HCT116 (cell line): ENCODE results near the gene RAMP3. TPM values are rescaled to one million over a fixed set of nuclear protein-coding genes. Genes with fewer than 3 reads are reported as not detected.

ENCODE experiments used
- ATAC-seq: fragments of 200-7000 bp; cut with Tn5 transposase; 2 replicates; pipeline ENCODE4 v1.9.1; 2020; ENCODE audit warnings: mild to moderate bottlenecking, moderate library complexity
- BruUV-seq: library from RNA; stranded (reverse); fragments of 400-500 nt; replicated peaks from 2 replicates; lab custom pipeline; 2021; lab: Mats Ljungman, UMichigan
- CTCF ChIA-PET: fragments of 300-600 bp; sonication (Branson Sonifier 250); formaldehyde crosslinking; loops from one replicate; lab custom pipeline; 2021; ENCODE audit warnings: antibody characterized with exemption; lab: Charles Lee
- POLR2A ChIA-PET: fragments of 300-600, 350-600 bp; sonication (Branson Sonifier 250); formaldehyde crosslinking; loops from one replicate; lab custom pipeline; 2021; ENCODE audit warnings: antibody characterized with exemption; lab: Charles Lee
- RAD21 ChIA-PET, 2 experiments: fragments of 300-600 bp; sonication (Branson Sonifier 250); formaldehyde crosslinking; loops; one replicate each; lab custom pipeline; 2023; ENCODE audit warnings: low total read pairs in 2 of 2; ENCODE audit not compliant: uncharacterized antibody in 2 of 2, unreplicated experiment in 2 of 2, low non-redundant PET in 1 of 2; lab: Charles Lee
- DNase-seq: peaks from one replicate; pipeline ENCODE4 v3.0.0-alpha.2; 2010; ENCODE audit warnings: low read depth, low spot score
- H2AFZ ChIP-seq: fragments of 200-600 bp; shearing (Covaris generic), sonication (generic); 2 replicates; pipeline ENCODE4 v1.6.1; 2017; ENCODE audit warnings: low read depth, mixed run types, mixed read lengths, antibody characterized with exemption, low read length; ENCODE audit not compliant: poor library complexity, severe bottlenecking
- H3K27ac ChIP-seq: 2 replicates; pipeline ENCODE4 v1.5.1; 2012; ENCODE audit warnings: low read depth, low read length
- H3K27me3 ChIP-seq: fragments of 200-600 bp; sonication (generic); 2 replicates; pipeline ENCODE4 v1.6.1; 2016; ENCODE audit warnings: mixed run types, low read length, mixed read lengths; ENCODE audit not compliant: insufficient read depth
- H3K36me3 ChIP-seq, 2 experiments: fragments of 200-500 bp in 1 of 2; fragments of 200-600 bp in 1 of 2; sonication (Bioruptor generic) in 1 of 2; sonication (generic) in 1 of 2; 2 replicates each; pipeline versions ENCODE4 v1.5.1 to v1.6.1; 2014 to 2016; ENCODE audit warnings: low read length in 2 of 2, inconsistent platforms in 1 of 2, mixed read lengths in 1 of 2, mixed run types in 1 of 2; ENCODE audit not compliant: insufficient read depth in 2 of 2, control insufficient read depth in 1 of 2
- H3K4me1 ChIP-seq, 2 experiments: fragments of 200-600 bp in 1 of 2; sonication (generic) in 1 of 2; 2 replicates each; pipeline versions ENCODE4 v1.5.1 to v1.6.1; 2012 to 2017; ENCODE audit warnings: low read length in 2 of 2, inconsistent platforms in 1 of 2, mild to moderate bottlenecking in 1 of 2, mixed read lengths in 1 of 2, mixed run types in 1 of 2, moderate library complexity in 1 of 2; ENCODE audit not compliant: insufficient read depth in 2 of 2, control insufficient read depth in 1 of 2
- H3K4me2 ChIP-seq: fragments of 200-600 bp; sonication (generic); 2 replicates; pipeline ENCODE4 v1.6.1; 2017; ENCODE audit warnings: mixed run types, low read length, mixed read lengths
- H3K4me3 ChIP-seq, 2 experiments: fragments of 200-600 bp in 1 of 2; sonication (generic) in 1 of 2; replicated peaks in 1 of 2; 2 replicates each; pipeline ENCODE4 v1.5.1; 2011 to 2016; ENCODE audit warnings: low read length in 2 of 2, control low read depth in 1 of 2, low read depth in 1 of 2, mild to moderate bottlenecking in 1 of 2, mixed read lengths in 1 of 2, mixed run types in 1 of 2
- H3K79me2 ChIP-seq: fragments of 200-600 bp; sonication (generic); 2 replicates; pipeline ENCODE4 v1.6.1; 2017; ENCODE audit warnings: mild to moderate bottlenecking, mixed run types, low read length, moderate library complexity, mixed read lengths; ENCODE audit not compliant: insufficient read depth
- H3K9ac ChIP-seq: fragments of 200-600 bp; sonication (generic); 2 replicates; pipeline ENCODE4 v1.6.1; 2016; ENCODE audit warnings: low read length, mixed read lengths
- H3K9me2 ChIP-seq: fragments of 200-600 bp; sonication (generic), shearing (Covaris generic); 2 replicates; pipeline ENCODE4 v1.6.1; 2017; ENCODE audit warnings: mixed run types, mild to moderate bottlenecking, moderate library complexity; ENCODE audit not compliant: insufficient read depth
- H3K9me3 ChIP-seq, 2 experiments: fragments of 200-500 bp in 1 of 2; fragments of 200-600 bp in 1 of 2; sonication (Bioruptor generic) in 1 of 2; sonication (generic) in 1 of 2; 2 replicates each; pipeline ENCODE4 v1.6.1; 2014 to 2017; ENCODE audit warnings: low read length in 2 of 2, mixed read lengths in 2 of 2, inconsistent platforms in 1 of 2, low read depth in 1 of 2, mild to moderate bottlenecking in 1 of 2, mixed run types in 1 of 2, moderate library complexity in 1 of 2; ENCODE audit not compliant: control insufficient read depth in 1 of 2, insufficient read depth in 1 of 2
- H4K20me1 ChIP-seq: fragments of 200-600 bp; sonication (generic), shearing (Covaris generic); 2 replicates; pipeline ENCODE4 v1.6.1; 2017; ENCODE audit warnings: mixed run types, mild to moderate bottlenecking, moderate library complexity; ENCODE audit not compliant: insufficient read depth
- ELF1 ChIP-seq: IDR thresholded peaks from 2 replicates; pipeline ENCODE4 v1.6.1; 2012; ENCODE audit warnings: low read depth, borderline replicate concordance
- EZH2 ChIP-seq: fragments of 200-600 bp; sonication (generic); IDR thresholded peaks from 2 replicates; pipeline ENCODE4 v1.6.1; 2017; ENCODE audit warnings: antibody characterized with exemption, mixed run types
- EZH2phosphoT487 ChIP-seq: fragments of 200-600 bp; IDR thresholded peaks from 2 replicates; pipeline ENCODE4 v1.6.1; 2018; ENCODE audit warnings: antibody characterized with exemption, borderline replicate concordance
- FOSL1 ChIP-seq: IDR thresholded peaks from 2 replicates; pipeline ENCODE4 v1.6.1; 2012; ENCODE audit warnings: low read depth
- MAX ChIP-seq: IDR thresholded peaks from 2 replicates; pipeline ENCODE4 v1.6.1; 2012
- POLR2A ChIP-seq: IDR thresholded peaks from 2 replicates; pipeline ENCODE4 v1.7.0; 2011; ENCODE audit warnings: borderline replicate concordance; ENCODE audit not compliant: insufficient read depth, insufficient read length; ENCODE audit errors: extremely low read depth
- RAD21 ChIP-seq: IDR thresholded peaks from 2 replicates; pipeline ENCODE4 v1.6.1; 2012; ENCODE audit warnings: low read depth, mild to moderate bottlenecking
- REST ChIP-seq: IDR thresholded peaks from 2 replicates; pipeline ENCODE4 v1.6.1; 2012; ENCODE audit warnings: low read depth
- SRF ChIP-seq: IDR thresholded peaks from 2 replicates; pipeline ENCODE4 v1.6.1; 2012; ENCODE audit warnings: low read depth
- ZNF274 ChIP-seq: fragments of 200-500 bp; sonication (Bioruptor generic); IDR thresholded peaks from 2 replicates; pipeline ENCODE4 v1.6.1; 2014; ENCODE audit warnings: mild to moderate bottlenecking, low read depth, low read length, inconsistent platforms
- intact Hi-C: fragments of 100-400 bp; cut with micrococcal nuclease; formaldehyde crosslinking; loops from 2 replicates; pipeline ENCODE4 v1.10.0; 2022
- total RNA-seq: library from RNA; stranded (reverse); gene quantifications from one replicate; pipeline ENCODE4 v1.2.1, GENCODE V29; 2021; ENCODE audit not compliant: unreplicated experiment

The RAMP3 gene
- total RNA-seq, 1 experiment from 2014 or later, result not detected

DNA sequence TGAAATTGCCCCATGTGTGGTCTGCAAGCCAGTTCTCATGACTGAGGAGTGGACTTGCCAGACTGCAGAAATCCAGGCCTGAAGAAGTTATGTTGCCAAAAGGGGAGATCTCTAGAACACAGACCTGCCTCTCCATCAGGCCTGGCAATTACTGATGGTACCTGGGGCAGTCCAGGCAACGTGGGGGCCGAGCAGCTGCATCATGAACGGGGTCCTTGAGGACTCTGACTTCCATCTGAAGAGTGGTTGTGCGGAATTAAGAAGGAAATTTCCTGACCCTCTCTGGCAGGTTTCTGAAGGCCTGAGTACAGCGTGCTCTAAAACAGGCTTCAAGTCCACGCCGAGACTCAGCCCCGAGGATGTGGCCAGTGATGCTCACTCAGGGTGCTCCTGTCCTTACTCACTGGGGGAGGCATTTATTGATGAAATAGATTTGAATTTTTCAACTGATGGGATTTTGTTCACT is 30.4 kb downstream of the RAMP3 start (continued):
- TF ChIP-seq REST (no peak), EZH2 (no peak), EZH2phosphoT487 (no peak)

- Histone ChIP-seq H3K4me2 (no peak overlapping the region), H3K36me3 (no peaks in the 10 kb centered on the region), H3K9me2 (no peaks in the 10 kb centered on the region), H3K9ac (no peak overlapping the region), H4K20me1 (no peaks in the 10 kb centered on the region), H2AFZ (no peak overlapping the region), H3K79me2 (no peaks in the 10 kb centered on the region), H3K27ac (no peak overlapping the region), H3K4me3 (no peak overlapping the region), H3K4me1 (no peaks in the 10 kb centered on the region), H3K27me3 (no peaks in the 10 kb centered on the region), H3K9me3 (no peaks in the 10 kb centered on the region)
- RAD21 ChIA-PET, result no interaction called here
- BruUV-seq, result no TSS peak
- ATAC-seq (no peak), DNase-seq (no peak)
- CTCF ChIA-PET, result no interaction called here
- intact Hi-C loops, result no loop called here
- POLR2A ChIA-PET, result no interaction called here
- no peak for TF ChIP-seq EZH2phosphoT487
- TF ChIP-seq ELF1, result no peak
- no peak for TF ChIP-seq FOSL1
- no peak for TF ChIP-seq SRF
- no peak for TF ChIP-seq MAX
- no peak for TF ChIP-seq POLR2A
- TF ChIP-seq RAD21, result no peak
- no peak for TF ChIP-seq ZNF274
Observed at GRCh38 chr7:45188736-45189135, 31.1 kb downstream of the RAMP3 start.
